Measurements from ENCODE around the gene IGSF21. TPM values are rescaled to one million over a fixed set of nuclear protein-coding genes. Genes with fewer than 3 reads are reported as not detected.

Gene IGSF21
- total RNA-seq, 4 donors from 2014 or later, result 1.2 to 19.1 (median 1.9) TPM; not detected in 1

- intact Hi-C loops (cut with DNase I; ENCODE audit: low total_unique reads), result no loop called here
- no peaks in the 10 kb centered on the region for H3K4me1 ChIP-seq
- H3K4me3 ChIP-seq, result no peak overlapping the region
- H3K9me3 ChIP-seq, result no peaks in the 10 kb centered on the region
- DNase-seq, result no peak
- no peak overlapping the region for H3K27ac ChIP-seq
- TF ChIP-seq POLR2A (IDR thresholded peaks at IDR 0.05), result no peak
- TF ChIP-seq CTCF (IDR thresholded peaks at IDR 0.05), result no peak
- H3K36me3 ChIP-seq, result no peaks in the 10 kb centered on the region
- H3K27me3 ChIP-seq, result no peaks in the 10 kb centered on the region
Observed at GRCh38 chr1:18182398-18183160, 75.0 kb downstream of the IGSF21 start.

GRCh38 chr1:18183533-18183932, 75.9 kb downstream of the IGSF21 start:
- no peak overlapping the region for H3K27ac ChIP-seq
- DNase-seq, result no peak
- no peaks in the 10 kb centered on the region for H3K36me3 ChIP-seq
- no peak overlapping the region for H3K4me3 ChIP-seq
- H3K9me3 ChIP-seq, result no peaks in the 10 kb centered on the region
- H3K27me3 ChIP-seq, result no peaks in the 10 kb centered on the region
- intact Hi-C loops (cut with DNase I; ENCODE audit: low total_unique reads), result no loop called here
- H3K4me1 ChIP-seq, result no peaks in the 10 kb centered on the region
- TF ChIP-seq POLR2A (IDR thresholded peaks at IDR 0.05) (no peak), CTCF (IDR thresholded peaks at IDR 0.05) (no peak)

GRCh38 chr1:18187054-18187453, 79.5 kb downstream of the IGSF21 start:
- Histone ChIP-seq H3K36me3 (no peaks in the 10 kb centered on the region), H3K27me3 (no peaks in the 10 kb centered on the region), H3K4me1 (no peaks in the 10 kb centered on the region), H3K9me3 (no peaks in the 10 kb centered on the region), H3K27ac (no peak overlapping the region), H3K4me3 (no peak overlapping the region)
- DNase-seq, result no peak
- intact Hi-C loops (cut with DNase I; ENCODE audit: low total_unique reads), result no loop called here
- TF ChIP-seq CTCF (IDR thresholded peaks at IDR 0.05) (no peak), POLR2A (IDR thresholded peaks at IDR 0.05) (no peak)

GRCh38 chr1:18188820-18189517, 81.4 kb downstream of the IGSF21 start:
- intact Hi-C loops (cut with DNase I; ENCODE audit: low total_unique reads), result no loop called here
- Histone ChIP-seq H3K36me3 (no peaks in the 10 kb centered on the region), H3K27ac (no peak overlapping the region), H3K9me3 (no peaks in the 10 kb centered on the region), H3K4me3 (no peak overlapping the region), H3K27me3 (no peaks in the 10 kb centered on the region), H3K4me1 (no peaks in the 10 kb centered on the region)
- TF ChIP-seq POLR2A (IDR thresholded peaks at IDR 0.05) (no peak), CTCF (IDR thresholded peaks at IDR 0.05) (no peak)
- no peak for DNase-seq

- TF ChIP-seq CTCF (IDR thresholded peaks at IDR 0.05), result no peak
- TF ChIP-seq POLR2A (IDR thresholded peaks at IDR 0.05), result no peak
Observed at GRCh38 chr1:18190598-18190997, 83.0 kb downstream of the IGSF21 start.

More at GRCh38 chr1:18190598-18190997, 83.0 kb downstream of the IGSF21 start:
- Histone ChIP-seq H3K36me3 (no peaks in the 10 kb centered on the region), H3K9me3 (no peaks in the 10 kb centered on the region), H3K27ac (no peak overlapping the region), H3K4me3 (no peak overlapping the region), H3K27me3 (no peaks in the 10 kb centered on the region), H3K4me1 (no peaks in the 10 kb centered on the region)
- DNase-seq, result no peak
- intact Hi-C loops (cut with DNase I; ENCODE audit: low total_unique reads), result no loop called here
